ENCODE data around the gene NDUFA3.
A peak's percentile ranks its signal among the peaks of the same experiment; 100 is the strongest.
"Not testable (repeated sequence)": the region's sequence is repeated elsewhere in the genome, so short reads cannot be mapped to it uniquely, and the experiment has no call there.

Gene NDUFA3

GRCh38 chr19:54096617-54097106 lies 6.0 kb upstream of the NDUFA3 start:
- peak overlapping the region; percentile 93 to 98 for H3K27ac Mint-ChIP-seq
- peaks cover 20% of the 10 kb centered on the region for H3K36me3 Mint-ChIP-seq (ENCODE audit: insufficient read depth)
- H3K4me3 Mint-ChIP-seq: peak overlapping the region; percentile 61 to 85
- peaks cover 11 to 14% of the 10 kb centered on the region in 2 donors for H3K4me1 Mint-ChIP-seq (ENCODE audit: low read depth in 2 of 2)
- DNase-seq (no peak), ATAC-seq (replicated peaks) (peak; percentile 24)
- peaks cover 0 to 6% of the 10 kb centered on the region in 2 donors for H3K27me3 Mint-ChIP-seq
- H3K9me3 Mint-ChIP-seq: no peaks in the 10 kb centered on the region

DNA sequence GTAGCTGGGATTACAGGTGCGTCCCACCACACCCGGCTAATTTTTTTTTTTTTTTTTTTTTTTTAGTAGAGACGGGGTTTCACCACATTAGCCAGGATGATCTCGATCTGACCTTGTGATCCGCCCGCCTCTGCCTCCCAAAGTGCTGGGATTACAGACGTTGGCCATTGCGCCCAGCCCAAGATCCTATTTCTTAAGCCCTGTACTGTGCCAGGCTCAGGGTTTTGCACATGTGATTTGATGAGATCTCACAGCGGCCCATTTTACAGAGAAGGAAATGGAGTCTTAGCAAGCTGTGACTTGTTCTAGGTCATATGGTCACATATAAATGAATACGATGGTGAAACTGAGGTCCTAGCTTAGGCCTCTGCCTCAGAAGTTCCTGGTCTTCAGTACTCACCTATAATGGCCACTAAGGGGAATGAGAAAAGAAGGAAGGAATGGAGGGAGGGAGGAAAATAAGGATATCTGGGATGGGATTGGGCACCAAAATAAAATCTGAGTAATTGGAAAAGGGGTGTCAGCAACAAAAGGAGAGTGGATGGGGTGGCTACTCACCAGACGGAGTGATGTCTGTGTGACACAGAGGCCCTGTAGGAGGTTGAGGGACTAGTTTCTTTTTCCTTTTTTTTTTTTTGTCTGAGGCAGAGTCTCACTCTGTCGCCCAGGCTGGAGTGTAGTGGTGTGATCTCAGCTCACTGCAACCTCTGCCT lies 3.3 kb upstream of the NDUFA3 start:
- H3K4me1 Mint-ChIP-seq (ENCODE audit: low read depth in 2 of 2): peaks cover 21 to 29% of the 10 kb centered on the region in 2 donors

DNA sequence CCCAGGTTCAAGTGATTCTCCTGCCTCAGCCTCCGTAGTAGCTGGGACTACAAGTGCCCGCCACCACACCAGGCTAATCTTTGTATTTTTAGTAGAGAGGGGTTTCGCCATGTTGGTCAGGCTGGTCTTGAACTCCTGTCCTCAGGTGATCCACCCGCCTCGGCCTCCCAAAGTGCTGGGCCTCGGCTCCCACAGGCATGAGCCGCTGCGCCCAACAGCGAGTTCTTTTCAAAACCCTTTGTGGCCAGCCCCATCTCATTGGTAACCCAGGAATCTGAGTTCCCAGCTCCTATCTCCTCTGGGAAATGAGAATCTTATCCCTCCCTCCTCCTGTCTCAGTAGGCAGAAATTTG lies 2.8 kb upstream of the NDUFA3 start:
- not testable (repeated sequence) for ATAC-seq (replicated peaks); DNase-seq; H3K27ac Mint-ChIP-seq; H3K4me3 Mint-ChIP-seq; H3K27me3 Mint-ChIP-seq; H3K9me3 Mint-ChIP-seq
- peaks cover 21 to 31% of the 10 kb centered on the region in 2 donors for H3K4me1 Mint-ChIP-seq (ENCODE audit: low read depth in 2 of 2)
- peaks cover 33% of the 10 kb centered on the region for H3K36me3 Mint-ChIP-seq (ENCODE audit: insufficient read depth)

More for the DNA sequence above, 3.3 kb upstream of the NDUFA3 start:
- H3K4me3 Mint-ChIP-seq: no peak overlapping the region
- DNase-seq (no peak), ATAC-seq (replicated peaks) (no peak)
- H3K27me3 Mint-ChIP-seq: no peaks in the 10 kb centered on the region
- peaks cover 32% of the 10 kb centered on the region for H3K36me3 Mint-ChIP-seq (ENCODE audit: insufficient read depth)
- no peak overlapping the region for H3K27ac Mint-ChIP-seq
- H3K9me3 Mint-ChIP-seq: no peaks in the 10 kb centered on the region

GRCh38 chr19:54100561-54100960 lies 2.1 kb upstream of the NDUFA3 start, which contains the start of gene OSCAR:
TSS of gene OSCAR (minus strand) at chr19:54100803. CDS start at chr19:54100792, 11 bp downstream.
- ATAC-seq (replicated peaks) (no peak), DNase-seq (no peak)
- Mint-ChIP-seq H3K9me3 (no peaks in the 10 kb centered on the region), H3K27me3 (no peaks in the 10 kb centered on the region), H3K27ac (peak within 1 kb of the TSS; percentile 10 to 15), H3K4me1 (ENCODE audit: low read depth in 2 of 2) (peaks cover 21 to 37% of the 10 kb centered on the region in 2 donors), H3K36me3 (ENCODE audit: insufficient read depth) (peaks cover 36% of the 10 kb centered on the region), H3K4me3 (peak within 1 kb of the TSS; percentile 49 to 65)

DNA sequence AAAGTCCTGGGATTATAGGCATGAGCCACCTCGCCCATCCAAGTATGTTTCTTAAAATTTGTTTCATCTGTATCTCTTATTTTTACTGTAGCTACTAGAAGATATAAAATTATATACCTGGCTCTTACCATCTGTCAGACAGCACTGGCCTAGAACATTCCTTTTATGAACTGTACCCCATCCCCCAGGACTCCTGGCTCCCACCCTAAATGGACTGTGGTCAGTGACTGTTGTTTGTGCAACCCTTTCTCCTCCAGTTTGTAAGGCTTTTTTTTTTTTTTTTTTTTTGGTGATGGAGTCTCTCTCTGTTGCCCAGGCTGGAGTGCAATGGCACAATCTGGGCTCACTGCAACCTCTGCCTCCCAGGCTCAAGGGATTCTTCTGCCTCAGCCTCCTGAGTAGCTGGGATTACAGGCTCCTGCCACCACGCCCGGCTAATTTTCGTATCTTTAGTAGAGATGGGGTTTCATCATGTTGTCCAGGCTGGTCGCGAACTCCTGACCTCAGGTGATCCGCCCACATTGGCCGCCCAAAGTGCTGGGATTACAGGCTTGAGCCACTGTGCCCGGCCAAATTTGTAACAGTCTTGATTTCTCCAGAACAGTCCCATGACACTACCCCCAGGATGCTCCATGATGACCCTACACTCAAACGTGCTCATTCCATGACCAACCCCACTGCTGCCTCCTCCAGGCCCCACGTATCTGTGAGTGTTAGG lies 2.5 kb downstream of the NDUFA3 start:
- ATAC-seq (replicated peaks) (no peak), DNase-seq (no peak)
- Mint-ChIP-seq H3K36me3 (ENCODE audit: insufficient read depth) (peaks cover 54% of the 10 kb centered on the region), H3K9me3 (no peaks in the 10 kb centered on the region), H3K27me3 (no peaks in the 10 kb centered on the region), H3K4me3 (no peak overlapping the region), H3K4me1 (ENCODE audit: low read depth in 2 of 2) (peaks cover 18 to 32% of the 10 kb centered on the region in 2 donors), H3K27ac (no peak overlapping the region)

DNA sequence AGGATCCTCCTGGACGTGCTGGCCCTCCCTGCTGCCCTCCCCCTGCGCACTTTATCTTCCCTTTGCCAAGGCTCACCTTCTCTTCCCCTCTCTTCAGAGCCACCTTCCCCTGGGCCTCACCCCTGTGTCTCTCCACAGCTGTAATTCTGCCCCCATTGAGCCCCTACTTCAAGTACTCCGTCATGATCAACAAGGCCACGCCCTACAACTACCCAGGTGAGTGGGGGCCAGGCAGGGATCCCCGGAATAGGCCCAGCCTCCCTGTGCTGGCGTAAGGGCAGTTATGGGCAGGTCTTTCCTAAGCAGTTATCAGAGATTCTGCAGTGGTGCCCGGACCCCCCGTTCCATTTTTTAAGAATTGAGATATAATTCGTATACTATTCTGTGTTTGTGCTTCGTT lies 3.1 kb downstream of the NDUFA3 start:
- Mint-ChIP-seq H3K27me3 (no peaks in the 10 kb centered on the region), H3K4me1 (ENCODE audit: low read depth in 2 of 2) (peaks cover 18 to 36% of the 10 kb centered on the region in 2 donors), H3K27ac (no peak overlapping the region), H3K9me3 (no peaks in the 10 kb centered on the region), H3K36me3 (ENCODE audit: insufficient read depth) (peaks cover 58% of the 10 kb centered on the region), H3K4me3 (peak overlapping the region in 1 of 2 donors; percentile 26)
- no peak for ATAC-seq (replicated peaks)
- no peak for DNase-seq

DNA sequence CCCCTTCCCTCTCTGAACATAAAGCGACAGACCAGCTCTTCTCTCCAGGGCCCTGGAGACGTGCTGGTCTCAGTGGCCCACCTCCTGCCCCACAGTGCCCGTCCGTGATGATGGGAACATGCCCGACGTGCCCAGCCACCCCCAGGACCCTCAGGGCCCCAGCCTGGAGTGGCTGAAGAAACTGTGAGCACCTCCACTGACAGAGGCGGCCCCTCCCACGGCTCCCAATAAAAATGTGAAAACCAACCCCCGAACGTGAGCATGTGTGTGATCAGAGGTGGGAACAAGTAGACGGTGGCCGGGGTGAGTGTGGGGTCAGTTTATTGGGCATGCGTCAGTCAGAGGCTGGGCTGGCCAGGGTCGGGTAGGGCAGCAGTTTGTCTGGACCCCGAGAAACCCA lies 4.1 kb downstream of the NDUFA3 start:
- no peak overlapping the region for H3K27ac Mint-ChIP-seq
- ATAC-seq (replicated peaks) (no peak), DNase-seq (no peak)
- no peaks in the 10 kb centered on the region for H3K27me3 Mint-ChIP-seq
- no peak overlapping the region for H3K4me3 Mint-ChIP-seq
- H3K36me3 Mint-ChIP-seq (ENCODE audit: insufficient read depth): peaks cover 65% of the 10 kb centered on the region
- peaks cover 15 to 35% of the 10 kb centered on the region in 2 donors for H3K4me1 Mint-ChIP-seq (ENCODE audit: low read depth in 2 of 2)
- H3K9me3 Mint-ChIP-seq: no peaks in the 10 kb centered on the region

DNA sequence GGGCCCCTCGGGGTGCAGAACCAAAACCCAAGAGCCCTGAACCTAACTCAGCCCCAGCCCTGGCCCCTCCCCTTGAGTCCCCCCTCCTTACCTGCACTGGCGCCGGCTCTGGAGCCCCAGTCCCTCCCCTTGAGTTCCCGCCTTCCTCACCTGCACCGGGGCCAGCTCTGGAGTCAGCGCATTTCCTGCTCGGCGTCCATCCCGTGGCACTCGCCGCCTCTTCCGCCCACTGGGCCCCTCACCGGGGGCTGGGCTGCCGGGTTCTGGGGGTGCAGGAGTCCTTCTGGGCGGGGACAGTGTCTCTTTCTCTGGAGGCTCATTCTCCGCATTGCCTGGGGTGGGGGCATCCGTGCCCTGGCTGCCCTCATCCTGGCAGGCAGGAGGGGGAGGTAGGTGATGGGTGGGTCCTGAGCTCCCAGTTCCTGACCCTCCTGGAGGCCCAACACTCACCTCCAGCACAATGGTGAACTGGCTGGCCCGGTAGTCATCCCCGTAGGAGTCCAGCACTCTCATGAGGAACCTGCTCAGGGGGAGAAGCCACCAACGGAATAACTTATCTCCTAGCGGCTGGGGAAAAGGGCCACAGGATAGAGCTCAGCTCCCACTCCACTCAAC lies 5.3 kb downstream of the NDUFA3 start:
- no peak for DNase-seq
- Mint-ChIP-seq H3K27me3 (no peaks in the 10 kb centered on the region), H3K4me1 (ENCODE audit: low read depth in 2 of 2) (peaks cover 9 to 26% of the 10 kb centered on the region in 2 donors), H3K36me3 (ENCODE audit: insufficient read depth) (peaks cover 64% of the 10 kb centered on the region), H3K4me3 (no peak overlapping the region), H3K27ac (peak overlapping the region in 1 of 2 donors; percentile 52), H3K9me3 (no peaks in the 10 kb centered on the region)
- no peak for ATAC-seq (replicated peaks)

GRCh38 chr19:54108496-54108895 lies 5.8 kb downstream of the NDUFA3 start:
- Mint-ChIP-seq H3K4me1 (ENCODE audit: low read depth in 2 of 2) (peaks cover 5 to 23% of the 10 kb centered on the region in 2 donors), H3K4me3 (no peak overlapping the region), H3K27ac (no peak overlapping the region), H3K36me3 (ENCODE audit: insufficient read depth) (peaks cover 64% of the 10 kb centered on the region), H3K9me3 (no peaks in the 10 kb centered on the region), H3K27me3 (no peaks in the 10 kb centered on the region)
- DNase-seq: no peak
- no peak for ATAC-seq (replicated peaks)

DNA sequence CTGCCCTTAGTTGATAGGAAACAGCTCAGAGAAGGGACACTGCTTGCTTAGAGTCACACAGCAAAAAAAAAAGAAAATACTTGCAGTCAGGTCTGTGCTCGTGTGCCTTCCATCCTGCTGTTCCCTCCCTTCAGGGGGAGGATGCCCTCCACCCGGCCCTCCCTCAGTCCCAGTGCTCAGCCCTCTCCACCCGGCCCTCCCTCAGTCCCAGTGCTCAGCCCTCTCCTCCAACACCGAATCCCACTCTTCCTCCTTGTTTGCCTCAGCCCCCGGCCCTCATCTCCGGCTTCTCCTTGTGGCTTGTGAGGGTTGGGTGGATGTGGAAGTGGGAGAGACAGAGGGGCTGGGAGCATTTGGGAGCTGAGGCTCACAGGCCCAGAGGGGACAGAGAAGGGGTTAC lies 7.0 kb downstream of the NDUFA3 start:
- Mint-ChIP-seq H3K27me3 (no peaks in the 10 kb centered on the region), H3K9me3 (no peaks in the 10 kb centered on the region), H3K4me3 (no peak overlapping the region), H3K4me1 (ENCODE audit: low read depth in 2 of 2) (peaks cover 15 to 34% of the 10 kb centered on the region in 2 donors), H3K36me3 (ENCODE audit: insufficient read depth) (peaks cover 60% of the 10 kb centered on the region), H3K27ac (no peak overlapping the region)
- ATAC-seq (replicated peaks) (no peak), DNase-seq (no peak)

GRCh38 chr19:54114340-54115108 lies 11.9 kb downstream of the NDUFA3 start:
- peaks cover 55% of the 10 kb centered on the region for H3K36me3 Mint-ChIP-seq (ENCODE audit: insufficient read depth)
- peak; percentile 39 for ATAC-seq (replicated peaks)
- H3K27me3 Mint-ChIP-seq: no peaks in the 10 kb centered on the region
- H3K4me1 Mint-ChIP-seq (ENCODE audit: low read depth in 2 of 2): peaks cover 29 to 41% of the 10 kb centered on the region in 2 donors
- peak overlapping the region; percentile 84 to 88 for H3K4me3 Mint-ChIP-seq
- no peaks in the 10 kb centered on the region for H3K9me3 Mint-ChIP-seq
- H3K27ac Mint-ChIP-seq: peak overlapping the region; percentile 84 to 94
- DNase-seq: peak in 2 of 3 experiments; percentile 35 to 46

DNA sequence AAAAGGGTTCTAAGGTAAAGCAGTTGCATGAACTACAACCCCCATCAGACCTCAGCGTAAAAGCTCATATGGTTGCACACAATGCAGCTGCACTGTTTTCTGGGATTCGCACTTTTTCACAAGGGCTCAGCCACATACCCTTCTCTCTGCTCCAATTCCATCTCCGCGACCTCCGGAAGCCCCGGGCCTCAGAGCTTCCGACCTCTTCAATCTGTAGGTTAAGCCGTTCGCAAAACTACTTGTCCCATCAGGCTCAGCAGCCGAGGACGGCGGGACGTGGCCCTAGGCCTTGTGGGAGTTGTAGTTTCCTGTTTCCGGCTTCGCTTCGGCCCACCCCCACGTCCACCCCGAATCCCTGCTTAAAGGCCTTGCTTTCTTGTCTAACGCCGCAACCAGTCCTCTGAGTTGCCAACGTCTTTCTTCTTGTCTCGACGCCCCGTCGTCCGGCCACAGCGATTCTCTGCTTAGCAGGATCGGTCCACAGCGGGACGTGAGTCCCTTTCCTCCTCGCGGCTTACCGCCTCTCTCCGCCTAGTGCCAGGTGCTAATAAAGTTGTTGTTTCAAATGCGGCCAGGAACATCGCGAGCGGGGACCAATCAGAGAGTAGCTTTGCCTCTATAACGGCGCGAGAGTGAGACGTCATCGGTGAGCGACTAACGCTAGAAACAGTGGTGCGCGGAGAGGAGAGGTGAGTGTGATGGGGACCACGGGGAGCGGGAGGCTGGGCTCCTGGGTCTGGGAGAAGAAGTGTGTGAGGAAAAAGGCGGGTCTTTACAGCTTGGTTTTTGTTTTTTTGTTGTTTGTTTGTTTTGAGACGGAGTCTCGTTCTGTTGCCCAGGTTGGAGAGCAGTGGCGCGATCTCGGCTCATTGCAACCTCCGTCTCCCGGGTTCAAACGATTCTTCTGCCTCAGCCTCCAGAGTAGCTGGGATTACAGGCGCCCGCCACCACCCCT lies 12.7 kb downstream of the NDUFA3 start, which contains the start of the genes PRPF31 and TFPT:
Gene PRPF31, plus strand, starts transcription at position 646 of the 955 bp plus-strand sequence. CDS start 2,525 bp downstream, outside the sequence.
Gene TFPT, minus strand, starts transcription at position 549 of the 955 bp plus-strand sequence. Its CDS starts 388 bp downstream, at position 161.
- Mint-ChIP-seq H3K36me3 (ENCODE audit: insufficient read depth) (peaks cover 57% of the 10 kb centered on the region), H3K27me3 (no peaks in the 10 kb centered on the region), H3K4me1 (ENCODE audit: low read depth in 2 of 2) (peaks cover 29 to 38% of the 10 kb centered on the region in 2 donors), H3K9me3 (no peaks in the 10 kb centered on the region), H3K4me3 (peak within 1 kb of the TSS; percentile 84 to 88), H3K27ac (peak within 1 kb of the TSS; percentile 84 to 94)
- ATAC-seq (replicated peaks) (peak; percentile 87), DNase-seq (peak; percentile 93 to 97 (median 97))
